Motor neuron (in vitro differentiated cells): ENCODE measurements around the gene TEPSIN. TPM values are rescaled to one million over a fixed set of nuclear protein-coding genes. Genes with fewer than 3 reads are reported as not detected.

Experiments
- ATAC-seq, 8 experiments: fragments of 200-7000 bp; cut with Tn5 transposase; replicated peaks in 6 of 8; 2 replicates each; pipeline ENCODE4 v1.8.0; 2021; ENCODE audit warnings: mild to moderate bottlenecking in 8 of 8, moderate library complexity in 8 of 8
- H3K27ac ChIP-seq, 2 donors: fragments of 250-450 bp; sonication (Bioruptor Pico); 2 replicates each; pipeline ENCODE4 v1.9.0; 2021; ENCODE audit warnings: antibody characterized with exemption in 2 of 2, mild to moderate bottlenecking in 2 of 2, moderate library complexity in 1 of 2
- H3K4me1 ChIP-seq, 2 donors: fragments of 250-450 bp; sonication (Bioruptor Pico); replicated peaks in 1 of 2; 2 replicates each; pipeline ENCODE4 v1.6.1; 2021; ENCODE audit warnings: antibody characterized with exemption in 2 of 2, mild to moderate bottlenecking in 2 of 2, moderate library complexity in 1 of 2
- H3K4me3 ChIP-seq, 5 donors: fragments of 250-450 bp; sonication (Bioruptor Pico); 2 replicates each; pipeline ENCODE4 v1.9.0; 2021; ENCODE audit warnings: antibody characterized with exemption in 5 of 5, mild to moderate bottlenecking in 5 of 5, moderate library complexity in 4 of 5
- WGBS, 10 experiments: fragments of 450-650 bp; shearing (Covaris generic); methylation state at CpG; one replicate each; pipeline ENCODE4 v1.0.0; 2022; 5-methylcytosine and 5-hydroxymethylcytosine counted together
- in situ Hi-C, 9 experiments: fragments of 400-800 bp; cut with MboI; loops; one replicate each; pipeline ENCODE4 v1.15.0; 2021; ENCODE audit warnings: low sequenced_read_pairs in 9 of 9, low pct_unique_long_range_greater_than_20kb in 2 of 9; ENCODE audit not compliant: unreplicated experiment in 9 of 9
- total RNA-seq, 8 experiments: library from RNA; unstranded; fragments of 300-600 nt; gene quantifications; 2 replicates each; pipeline versions ENCODE4 v1.2.3 to v1.2.4, GENCODE V29; 2022

The TEPSIN gene
- total RNA-seq, 8 experiments from 2014 or later: 5.9 to 36.0 (median 10.6) TPM

GRCh38 chr17:81265576-81265975, 26.7 kb upstream of the TEPSIN start:
- no peak overlapping the region for H3K4me3 ChIP-seq
- no peak for ATAC-seq
- in situ Hi-C loops: loop anchor here in 3 of 9 experiments (25.0 kb wide), 2 partner anchors 222 to 247 kb away; partner anchors contain the start of gene ACTG1 (in 1 of the 3)
- H3K27ac ChIP-seq: no peak overlapping the region
- peaks cover 8 to 12% of the 10 kb centered on the region in 2 donors for H3K4me1 ChIP-seq
- WGBS, 10 experiments: 80 to 100% (median 95%) methylated on average over 1 to 9 of the region's 22 CpGs; no CpG with 5 or more reads in 6 of the 10 experiments

- WGBS, 10 experiments: 80 to 100% (median 92%) methylated on average over 1 to 4 of the region's 12 CpGs; no CpG with 5 or more reads in 7 of the 10 experiments
- Histone ChIP-seq H3K4me1 (peaks cover 8 to 12% of the 10 kb centered on the region in 2 donors), H3K4me3 (no peak overlapping the region), H3K27ac (no peak overlapping the region)
- in situ Hi-C loops: loop anchor here in 3 of 9 experiments (25.0 kb wide), 2 partner anchors 223 to 248 kb away; partner anchors contain the start of gene ACTG1 (in 1 of the 3)
- no peak for ATAC-seq
These were observed 25.8 kb upstream of the TEPSIN start for GRCh38 chr17:81264640-81265039.

GRCh38 chr17:81263371-81264181, 24.7 kb upstream of the TEPSIN start:
- ATAC-seq: no peak
- H3K27ac ChIP-seq: no peak overlapping the region
- peaks cover 8 to 12% of the 10 kb centered on the region in 2 donors for H3K4me1 ChIP-seq
- H3K4me3 ChIP-seq: no peak overlapping the region
- WGBS, 10 experiments: 90 to 100% (median 100%) methylated on average over 1 to 5 of the region's 40 CpGs; no CpG with 5 or more reads in 6 of the 10 experiments
- in situ Hi-C loops: loop anchor here in 3 of 9 experiments (25.0 kb wide), 2 partner anchors 224 to 249 kb away; partner anchors contain the start of gene ACTG1 (in 1 of the 3)

GRCh38 chr17:81261582-81262336, 22.9 kb upstream of the TEPSIN start:
- H3K4me1 ChIP-seq: peaks cover 0 to 10% of the 10 kb centered on the region in 2 donors
- 84 to 96% (median 93%) methylated on average over 3 to 12 of the region's 36 CpGs; no CpG with 5 or more reads in 3 of the 10 experiments for WGBS, 10 experiments
- in situ Hi-C loops: loop anchor here in 3 of 9 experiments (25.0 kb wide), 2 partner anchors 226 to 251 kb away; partner anchors contain the start of gene ACTG1 (in 1 of the 3)
- H3K27ac ChIP-seq: no peak overlapping the region
- no peak for ATAC-seq
- H3K4me3 ChIP-seq: no peak overlapping the region

GRCh38 chr17:81261096-81261495, 22.2 kb upstream of the TEPSIN start:
- ATAC-seq: no peak
- WGBS, 10 experiments: 58 to 80% methylated on average over 2 of the region's 18 CpGs; no CpG with 5 or more reads in 8 of the 10 experiments
- H3K27ac ChIP-seq: no peak overlapping the region
- peaks cover 0 to 10% of the 10 kb centered on the region in 2 donors for H3K4me1 ChIP-seq
- in situ Hi-C loops: loop anchor here in 3 of 9 experiments (25.0 kb wide), 2 partner anchors 226 to 251 kb away; partner anchors contain the start of gene ACTG1 (in 1 of the 3)
- H3K4me3 ChIP-seq: no peak overlapping the region

- ATAC-seq: no peak
- in situ Hi-C loops: loop anchor here in 3 of 9 experiments (25.0 kb wide), 2 partner anchors 227 to 252 kb away; partner anchors contain the start of gene ACTG1 (in 1 of the 3)
- Histone ChIP-seq H3K27ac (no peak overlapping the region), H3K4me1 (peaks cover under 1 to 10% of the 10 kb centered on the region in 2 donors), H3K4me3 (no peak overlapping the region)
- WGBS, 10 experiments: 88 to 100% (median 93%) methylated on average over 1 to 6 of the region's 19 CpGs; no CpG with 5 or more reads in 5 of the 10 experiments
These were observed 21.8 kb upstream of the TEPSIN start for GRCh38 chr17:81260641-81261040.

GRCh38 chr17:81260171-81260570, 21.3 kb upstream of the TEPSIN start:
- in situ Hi-C loops: loop anchor here in 3 of 9 experiments (25.0 kb wide), 2 partner anchors 227 to 252 kb away; partner anchors contain the start of gene ACTG1 (in 1 of the 3)
- H3K4me3 ChIP-seq: no peak overlapping the region
- no peak for ATAC-seq
- H3K4me1 ChIP-seq: peaks cover 5 to 13% of the 10 kb centered on the region in 2 donors
- no peak overlapping the region for H3K27ac ChIP-seq
- 95 to 100% methylated on average over 1 to 3 of the region's 17 CpGs; no CpG with 5 or more reads in 8 of the 10 experiments for WGBS, 10 experiments

GRCh38 chr17:81259058-81259605, 20.3 kb upstream of the TEPSIN start:
- ATAC-seq: no peak
- Histone ChIP-seq H3K27ac (no peak overlapping the region), H3K4me1 (peaks cover 10 to 22% of the 10 kb centered on the region in 2 donors), H3K4me3 (no peak overlapping the region)
- in situ Hi-C loops: loop anchor here in 4 of 9 experiments (10.0 to 25.0 kb wide), 3 partner anchors 226 to 253 kb away; partner anchors contain the start of gene ACTG1 (in 1 of the 4)
- WGBS, 10 experiments: 96 to 100% (median 100%) methylated on average over 3 to 9 of the region's 23 CpGs; no CpG with 5 or more reads in 7 of the 10 experiments

GRCh38 chr17:81258292-81258691, 19.4 kb upstream of the TEPSIN start:
- peak in 3 of 8 experiments; percentile 36 to 47 (median 43) for ATAC-seq

GRCh38 chr17:81257533-81257932, 18.7 kb upstream of the TEPSIN start:
- in situ Hi-C loops: loop anchor here in 4 of 9 experiments (10.0 to 25.0 kb wide), 3 partner anchors 227 to 255 kb away; partner anchors contain the start of gene ACTG1 (in 1 of the 4)
- Histone ChIP-seq H3K4me1 (peaks cover 20 to 34% of the 10 kb centered on the region in 2 donors), H3K27ac (peak overlapping the region in 1 of 2 donors; percentile 5), H3K4me3 (no peak overlapping the region)
- no peak for ATAC-seq
- WGBS, 10 experiments: 80 to 100% (median 93%) methylated on average over 1 to 8 of the region's 19 CpGs; no CpG with 5 or more reads in 3 of the 10 experiments

More at GRCh38 chr17:81258292-81258691, 19.4 kb upstream of the TEPSIN start:
- 62 to 77% (median 66%) methylated on average over 6 to 15 of the region's 20 CpGs; no CpG with 5 or more reads in 7 of the 10 experiments for WGBS, 10 experiments
- Histone ChIP-seq H3K4me1 (peaks cover 13 to 26% of the 10 kb centered on the region in 2 donors), H3K4me3 (no peak overlapping the region), H3K27ac (peak overlapping the region in 1 of 2 donors; percentile 5)
- in situ Hi-C loops: loop anchor here in 4 of 9 experiments (10.0 to 25.0 kb wide), 3 partner anchors 227 to 254 kb away; partner anchors contain the start of gene ACTG1 (in 1 of the 4)

- Histone ChIP-seq H3K27ac (no peak overlapping the region), H3K4me1 (peaks cover 29 to 43% of the 10 kb centered on the region in 2 donors), H3K4me3 (no peak overlapping the region)
- in situ Hi-C loops: loop anchor here in 4 of 9 experiments (10.0 to 25.0 kb wide), 3 partner anchors 228 to 256 kb away; partner anchors contain the start of gene ACTG1 (in 1 of the 4)
- no peak for ATAC-seq
- 0 to 100% (median 93%) methylated on average over 1 to 9 of the region's 12 CpGs; no CpG with 5 or more reads in 3 of the 10 experiments for WGBS, 10 experiments
These were observed 17.8 kb upstream of the TEPSIN start for GRCh38 chr17:81256616-81257015.
